ENCODE data around the gene BCL11A.

Gene BCL11A

DNA sequence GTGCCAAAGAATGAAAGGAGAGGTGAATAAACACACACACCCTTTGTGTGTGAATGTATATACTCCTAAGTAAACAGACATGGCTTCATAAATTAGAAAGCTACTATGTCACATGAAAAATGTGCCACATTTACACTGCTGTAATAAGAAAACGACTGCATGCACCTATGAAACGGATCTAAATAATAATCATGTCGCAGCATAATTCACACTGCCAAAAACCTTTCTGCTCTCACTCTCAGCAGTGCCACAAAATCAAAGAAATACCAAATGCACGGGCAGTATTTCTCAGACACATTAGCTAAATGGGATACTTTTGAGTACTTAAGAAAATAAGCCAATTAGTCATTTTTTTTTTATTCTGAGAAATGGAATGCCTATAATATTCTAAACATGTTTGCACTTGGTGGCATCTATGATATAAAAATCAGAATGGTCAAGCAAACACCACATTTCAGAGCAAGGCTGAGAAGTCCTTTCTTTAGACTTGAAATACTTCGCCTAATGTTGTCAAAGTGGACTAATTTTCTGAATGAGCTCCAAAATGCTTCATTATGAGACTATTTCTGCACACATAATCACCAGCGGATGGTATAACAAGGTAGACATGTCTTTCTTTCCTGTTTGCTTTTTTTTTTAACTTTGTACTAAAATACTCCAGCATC is 6.6 kb downstream of the BCL11A start:
- no peak overlapping the region for H3K27ac ChIP-seq (ENCODE audit: poor library complexity, severe bottlenecking)
- DNase-seq (ENCODE audit: low spot score), result no peak
- TF ChIP-seq, protein P1, sequence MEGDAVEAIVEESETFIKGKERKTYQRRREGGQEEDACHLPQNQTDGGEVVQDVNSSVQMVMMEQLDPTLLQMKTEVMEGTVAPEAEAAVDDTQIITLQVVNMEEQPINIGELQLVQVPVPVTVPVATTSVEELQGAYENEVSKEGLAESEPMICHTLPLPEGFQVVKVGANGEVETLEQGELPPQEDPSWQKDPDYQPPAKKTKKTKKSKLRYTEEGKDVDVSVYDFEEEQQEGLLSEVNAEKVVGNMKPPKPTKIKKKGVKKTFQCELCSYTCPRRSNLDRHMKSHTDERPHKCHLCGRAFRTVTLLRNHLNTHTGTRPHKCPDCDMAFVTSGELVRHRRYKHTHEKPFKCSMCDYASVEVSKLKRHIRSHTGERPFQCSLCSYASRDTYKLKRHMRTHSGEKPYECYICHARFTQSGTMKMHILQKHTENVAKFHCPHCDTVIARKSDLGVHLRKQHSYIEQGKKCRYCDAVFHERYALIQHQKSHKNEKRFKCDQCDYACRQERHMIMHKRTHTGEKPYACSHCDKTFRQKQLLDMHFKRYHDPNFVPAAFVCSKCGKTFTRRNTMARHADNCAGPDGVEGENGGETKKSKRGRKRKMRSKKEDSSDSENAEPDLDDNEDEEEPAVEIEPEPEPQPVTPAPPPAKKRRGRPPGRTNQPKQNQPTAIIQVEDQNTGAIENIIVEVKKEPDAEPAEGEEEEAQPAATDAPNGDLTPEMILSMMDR (IDR thresholded peaks at IDR 0.05; ENCODE audit: poor library complexity, severe bottlenecking), result no peak
- H3K27me3 ChIP-seq (ENCODE audit: insufficient read depth, poor library complexity, severe bottlenecking), result peaks cover 18% of the 10 kb centered on the region
- no peaks in the 10 kb centered on the region for H3K9me3 ChIP-seq (ENCODE audit: severe bottlenecking)
- H3K36me3 ChIP-seq (ENCODE audit: low read depth), result peaks cover 16% of the 10 kb centered on the region; the same call in 1 of the 2 replicates
- peaks cover 10% of the 10 kb centered on the region for H3K4me1 ChIP-seq (ENCODE audit: insufficient read depth, poor library complexity, severe bottlenecking)
- no peak overlapping the region for H3K4me3 ChIP-seq (ENCODE audit: severe bottlenecking)
- ATAC-seq (ENCODE audit: low read depth), result no peak

GRCh38 chr2:60544954-60545560 is 8.4 kb downstream of the BCL11A start:
- Histone ChIP-seq H3K36me3 (ENCODE audit: low read depth) (peaks cover 16% of the 10 kb centered on the region; the same call in 1 of the 2 replicates), H3K9me3 (ENCODE audit: severe bottlenecking) (no peaks in the 10 kb centered on the region), H3K27ac (ENCODE audit: poor library complexity, severe bottlenecking) (no peak overlapping the region), H3K4me3 (ENCODE audit: severe bottlenecking) (no peak overlapping the region), H3K27me3 (ENCODE audit: insufficient read depth, poor library complexity, severe bottlenecking) (peaks cover 17% of the 10 kb centered on the region), H3K4me1 (ENCODE audit: insufficient read depth, poor library complexity, severe bottlenecking) (peaks cover 10% of the 10 kb centered on the region)
- TF ChIP-seq, protein P1 (IDR thresholded peaks at IDR 0.05; ENCODE audit: poor library complexity, severe bottlenecking), result no peak
- DNase-seq (ENCODE audit: low spot score) (no peak), ATAC-seq (ENCODE audit: low read depth) (no peak)

DNA sequence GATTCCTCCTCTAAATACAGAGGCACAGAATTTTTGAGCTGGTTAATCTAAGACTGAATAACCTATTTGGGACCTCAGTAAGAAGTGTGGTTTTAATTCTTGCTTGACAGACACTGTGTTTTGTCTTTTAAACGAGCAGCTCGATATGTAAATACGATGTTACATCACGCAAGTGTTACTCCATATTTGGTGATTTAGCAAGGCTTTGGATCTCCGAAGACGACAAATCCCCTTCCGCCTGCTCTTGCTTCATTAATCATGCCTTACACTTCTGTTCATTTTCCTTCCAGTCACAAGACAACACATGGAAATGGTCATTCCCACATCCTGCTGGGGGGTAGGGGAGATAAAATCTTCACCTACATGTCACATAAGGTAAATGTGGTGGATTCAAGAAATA is 9.4 kb downstream of the BCL11A start:
- TF ChIP-seq, protein P1 (IDR thresholded peaks at IDR 0.05; ENCODE audit: poor library complexity, severe bottlenecking), result no peak
- ATAC-seq (ENCODE audit: low read depth) (no peak), DNase-seq (ENCODE audit: low spot score) (no peak)
- no peak overlapping the region for H3K27ac ChIP-seq (ENCODE audit: poor library complexity, severe bottlenecking)
- no peak overlapping the region for H3K4me3 ChIP-seq (ENCODE audit: severe bottlenecking)
- H3K9me3 ChIP-seq (ENCODE audit: severe bottlenecking), result no peaks in the 10 kb centered on the region
- H3K36me3 ChIP-seq (ENCODE audit: low read depth), result peaks cover 16% of the 10 kb centered on the region; the same call in 1 of the 2 replicates
- peaks cover 9% of the 10 kb centered on the region for H3K27me3 ChIP-seq (ENCODE audit: insufficient read depth, poor library complexity, severe bottlenecking)
- H3K4me1 ChIP-seq (ENCODE audit: insufficient read depth, poor library complexity, severe bottlenecking), result peaks cover 9% of the 10 kb centered on the region

DNA sequence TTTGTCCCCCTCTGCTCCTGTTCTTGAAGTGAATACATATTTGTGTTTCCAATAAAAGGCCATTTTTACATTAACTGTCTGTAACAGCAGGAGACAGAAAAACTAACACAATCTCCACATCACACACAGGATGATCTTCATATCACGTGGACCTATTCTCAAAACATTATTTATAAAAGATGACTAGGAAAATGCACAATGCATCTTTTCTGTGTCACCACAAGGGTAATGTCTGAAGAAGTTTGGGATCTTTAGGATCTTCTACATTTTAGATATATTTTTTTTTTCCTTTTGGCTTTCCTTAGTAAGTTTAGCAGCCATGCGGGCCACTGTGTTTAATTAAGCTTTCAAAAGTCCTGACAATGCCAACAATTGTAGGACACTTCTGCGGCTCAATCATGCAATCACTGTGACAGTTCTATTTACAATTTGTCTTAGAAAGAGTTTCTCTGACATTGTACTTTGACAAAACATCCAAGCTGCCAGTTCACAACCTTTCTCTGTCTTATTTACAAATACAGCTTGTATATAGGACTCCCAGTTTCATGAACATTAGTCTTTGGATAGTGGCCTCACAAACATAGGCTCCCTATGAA is 12.3 kb downstream of the BCL11A start:
- ATAC-seq (ENCODE audit: low read depth) (no peak), DNase-seq (ENCODE audit: low spot score) (no peak)
- Histone ChIP-seq H3K4me1 (ENCODE audit: insufficient read depth, poor library complexity, severe bottlenecking) (no peaks in the 10 kb centered on the region), H3K27ac (ENCODE audit: poor library complexity, severe bottlenecking) (no peak overlapping the region), H3K4me3 (ENCODE audit: severe bottlenecking) (no peak overlapping the region), H3K27me3 (ENCODE audit: insufficient read depth, poor library complexity, severe bottlenecking) (no peaks in the 10 kb centered on the region), H3K9me3 (ENCODE audit: severe bottlenecking) (no peaks in the 10 kb centered on the region), H3K36me3 (ENCODE audit: low read depth) (peaks cover 16% of the 10 kb centered on the region; the same call in 1 of the 2 replicates)
- TF ChIP-seq, protein P1 (IDR thresholded peaks at IDR 0.05; ENCODE audit: poor library complexity, severe bottlenecking), result no peak

Data from RWPE2 (cell line).